A673 (cell line): ENCODE results near the gene SLC39A3. TPM values are rescaled to one million over a fixed set of nuclear protein-coding genes. Genes with fewer than 3 reads are reported as not detected.

Experiments
- BruUV-seq: library from RNA; stranded (reverse); fragments of 400-500 nt; replicated peaks from 2 replicates; lab custom pipeline; 2021; lab: Mats Ljungman, UMichigan
- CTCF ChIA-PET: fragments of 300-600 bp; sonication (Branson Sonifier 250); formaldehyde crosslinking; loops from one replicate; lab custom pipeline; 2022; ENCODE audit warnings: antibody characterized with exemption; lab: Charles Lee
- POLR2A ChIA-PET: fragments of 300-600 bp; sonication (Branson Sonifier 250); formaldehyde crosslinking; loops from one replicate; lab custom pipeline; 2022; ENCODE audit warnings: antibody characterized with exemption; ENCODE audit not compliant: low non-redundant PET; lab: Charles Lee
- DNase-seq: peaks from one replicate; pipeline ENCODE4 v3.0.0-alpha.2; 2015; ENCODE audit warnings: low spot score
- H3K27ac ChIP-seq: fragments of 200-600 bp; sonication (generic); 2 replicates; pipeline ENCODE4 v1.5.1; 2016; ENCODE audit warnings: mixed run types, low read depth, mild to moderate bottlenecking, mixed read lengths, antibody characterized with exemption, low read length; ENCODE audit not compliant: poor library complexity, severe bottlenecking
- H3K27me3 ChIP-seq: fragments of 200-600 bp; sonication (generic); replicated peaks from 2 replicates; pipeline ENCODE4 v1.6.1; 2017; ENCODE audit warnings: mixed run types, low read depth, mild to moderate bottlenecking, mixed read lengths, antibody characterized with exemption, low read length; ENCODE audit not compliant: insufficient read depth, poor library complexity
- H3K36me3 ChIP-seq: fragments of 200-600 bp; sonication (generic); 2 replicates; pipeline ENCODE4 v1.6.1; 2016; ENCODE audit warnings: mixed run types, mild to moderate bottlenecking, mixed read lengths, antibody characterized with exemption, low read length; ENCODE audit not compliant: insufficient read depth, poor library complexity, severe bottlenecking
- H3K4me1 ChIP-seq: fragments of 200-600 bp; sonication (generic); 2 replicates; pipeline ENCODE4 v1.6.1; 2017; ENCODE audit warnings: mixed run types, mild to moderate bottlenecking, mixed read lengths, antibody characterized with exemption, low read length; ENCODE audit not compliant: insufficient read depth, poor library complexity, severe bottlenecking
- H3K4me3 ChIP-seq: fragments of 200-600 bp; sonication (generic); 2 replicates; pipeline ENCODE4 v1.5.1; 2016; ENCODE audit warnings: low read depth, mixed run types, mild to moderate bottlenecking, mixed read lengths, low read length; ENCODE audit not compliant: poor library complexity, severe bottlenecking
- H3K9me3 ChIP-seq: fragments of 200-600 bp; sonication (generic); 2 replicates; pipeline ENCODE4 v1.6.1; 2016; ENCODE audit warnings: mixed run types, low read depth, mild to moderate bottlenecking, mixed read lengths, antibody characterized with exemption, low read length; ENCODE audit not compliant: poor library complexity, severe bottlenecking
- CTCF ChIP-seq: fragments of 300-800, 200-600 bp; sonication (generic); conservative IDR thresholded peaks from 2 replicates; pipeline ENCODE4 v1.5.1; 2017; ENCODE audit warnings: low read depth, mild to moderate bottlenecking, antibody characterized with exemption, low read length, moderate library complexity, mixed read lengths
- EZH2 ChIP-seq: fragments of 200-600 bp; sonication (generic); IDR thresholded peaks from 2 replicates; pipeline ENCODE4 v1.6.1; 2017; ENCODE audit warnings: borderline replicate concordance, low read depth, mild to moderate bottlenecking, mixed read lengths, antibody characterized with exemption, low read length; ENCODE audit not compliant: poor library complexity, severe bottlenecking
- intact Hi-C: fragments of 100-400 bp; cut with micrococcal nuclease; formaldehyde crosslinking; loops from one replicate; pipeline ENCODE4 v1.10.0; 2022; ENCODE audit not compliant: unreplicated experiment
- total RNA-seq: library from RNA; stranded (reverse); gene quantifications from 2 replicates; pipeline ENCODE4 v1.2.3, GENCODE V29; 2021

Gene SLC39A3
- total RNA-seq, 1 experiment from 2014 or later, result 44.8 TPM

GRCh38 chr19:2732883-2733282, 6.9 kb downstream of the SLC39A3 start:
- H3K27ac ChIP-seq, result no peak overlapping the region
- no TSS peak for BruUV-seq
- CTCF ChIA-PET, result no interaction called here
- no peaks in the 10 kb centered on the region for H3K27me3 ChIP-seq
- no peak for DNase-seq
- no peak for TF ChIP-seq EZH2
- no peak for TF ChIP-seq CTCF
- no peaks in the 10 kb centered on the region for H3K9me3 ChIP-seq
- H3K36me3 ChIP-seq, result peaks cover 4% of the 10 kb centered on the region
- intact Hi-C loops, result no loop called here
- POLR2A ChIA-PET, result no interaction called here
- no peak overlapping the region for H3K4me3 ChIP-seq
- no peaks in the 10 kb centered on the region for H3K4me1 ChIP-seq

GRCh38 chr19:2732157-2732725, 7.6 kb downstream of the SLC39A3 start:
- peaks cover 2% of the 10 kb centered on the region for H3K27me3 ChIP-seq
- intact Hi-C loops, result no loop called here
- no peak for DNase-seq
- H3K36me3 ChIP-seq, result peaks cover 4% of the 10 kb centered on the region
- no peak overlapping the region for H3K27ac ChIP-seq
- no peaks in the 10 kb centered on the region for H3K9me3 ChIP-seq
- no peak overlapping the region for H3K4me3 ChIP-seq
- CTCF ChIA-PET, result no interaction called here
- no peak for TF ChIP-seq CTCF
- no peak for TF ChIP-seq EZH2
- BruUV-seq, result no TSS peak
- POLR2A ChIA-PET, result no interaction called here
- no peaks in the 10 kb centered on the region for H3K4me1 ChIP-seq

GRCh38 chr19:2731181-2731995, 8.4 kb downstream of the SLC39A3 start:
- intact Hi-C loops, result no loop called here
- Histone ChIP-seq H3K27me3 (peaks cover 11% of the 10 kb centered on the region), H3K4me1 (no peaks in the 10 kb centered on the region), H3K27ac (no peak overlapping the region), H3K36me3 (peaks cover 3% of the 10 kb centered on the region), H3K4me3 (no peak overlapping the region), H3K9me3 (no peaks in the 10 kb centered on the region)
- CTCF ChIA-PET, result no interaction called here
- BruUV-seq, result no TSS peak
- POLR2A ChIA-PET, result interaction anchor here (0.6 kb wide), 2 partner anchors 46 to 487 kb away, joined by 3 read pairs; no protein-coding TSS in a partner anchor
- no peak for DNase-seq
- no peak for TF ChIP-seq EZH2
- TF ChIP-seq CTCF, result no peak
